ENCODE measurements around the gene KCNJ10. TPM values are rescaled to one million over a fixed set of nuclear protein-coding genes. Genes with fewer than 3 reads are reported as not detected.

Gene KCNJ10
- total and polyA plus RNA-seq, 2 of the 13 experiments (the other 11 are each of a cell fraction or from before 2014, with no cell fraction given), result 4.4 to 10.3 TPM

DNA sequence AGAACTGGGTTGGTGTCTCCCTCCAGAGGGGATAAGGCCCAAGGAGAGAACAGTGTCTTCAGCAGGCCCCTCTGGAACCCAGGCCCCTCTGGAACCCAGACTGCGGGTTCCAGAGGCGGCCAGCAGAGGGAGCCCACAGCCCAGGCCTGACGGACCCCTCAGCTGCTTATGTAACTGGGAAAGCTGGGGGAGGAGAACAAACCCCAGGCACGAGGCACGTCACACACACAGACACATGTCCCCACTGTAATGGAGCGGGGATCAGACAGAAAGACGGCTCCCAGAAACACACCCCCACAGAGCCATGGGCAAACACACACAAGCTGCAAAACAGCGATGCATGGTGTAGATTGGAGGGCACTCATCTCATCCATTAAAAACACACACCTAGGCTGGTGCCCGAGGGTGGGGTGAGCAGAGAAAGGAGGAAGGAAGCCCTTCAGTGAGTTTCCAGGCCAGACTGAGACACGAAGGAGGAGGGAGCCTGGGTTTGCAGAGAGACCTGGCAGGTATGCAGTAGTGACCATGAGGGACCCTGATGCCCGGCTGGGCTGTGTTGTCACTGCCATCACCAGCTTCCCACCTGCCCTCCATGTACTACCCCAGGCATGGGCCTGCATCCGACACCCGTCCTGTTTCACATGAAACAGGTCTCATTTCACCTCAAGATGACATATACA, 31.2 kb upstream of the KCNJ10 start (continued):
- TF ChIP-seq JUN (CRISPR knock-in tag; IDR thresholded peaks at IDR 0.05) (no peak), AHR (CRISPR knock-in tag; IDR thresholded peaks at IDR 0.05) (no peak), ZNF598 (CRISPR knock-in tag; IDR thresholded peaks at IDR 0.05; ENCODE audit: borderline replicate concordance) (0 out of 2 replicates have a peak, but pooled peaks have one; percentile 13), GATAD2A (CRISPR knock-in tag; IDR thresholded peaks at IDR 0.05) (peak; percentile 64), NR3C1 (CRISPR knock-in tag; IDR thresholded peaks at IDR 0.05) (no peak), ZFP90 (CRISPR knock-in tag; IDR thresholded peaks at IDR 0.05; ENCODE audit: borderline replicate concordance) (peak; percentile 52; the same call in 1 of the 2 replicates), ZKSCAN5 (CRISPR knock-in tag; IDR thresholded peaks at IDR 0.05) (no peak), NR2F1 (CRISPR knock-in tag; IDR thresholded peaks at IDR 0.05) (no peak), TBP (CRISPR knock-in tag; IDR thresholded peaks at IDR 0.05) (no peak), SALL2 (CRISPR knock-in tag; IDR thresholded peaks at IDR 0.05) (peak; percentile 79), SAFB2 (CRISPR knock-in tag; IDR thresholded peaks at IDR 0.05; ENCODE audit: borderline replicate concordance, low read depth) (no peak), ZNF30 (CRISPR knock-in tag; IDR thresholded peaks at IDR 0.05) (no peak), ZNF563 (CRISPR knock-in tag; IDR thresholded peaks at IDR 0.05) (no peak; the same call in 1 of the 2 replicates), ZNF850 (CRISPR knock-in tag; conservative IDR thresholded peaks at IDR 0.05) (no peak), ZNF552 (CRISPR knock-in tag; IDR thresholded peaks at IDR 0.05; ENCODE audit: borderline replicate concordance) (no peak), ZNF501 (CRISPR knock-in tag; IDR thresholded peaks at IDR 0.05) (peak; percentile 83), MZF1 (CRISPR knock-in tag; IDR thresholded peaks at IDR 0.05; ENCODE audit: borderline replicate concordance) (no peak), RORA (CRISPR knock-in tag; IDR thresholded peaks at IDR 0.05) (no peak), ZNF572 (CRISPR knock-in tag; IDR thresholded peaks at IDR 0.05) (no peak), SMAD9 (CRISPR knock-in tag; IDR thresholded peaks at IDR 0.05) (no peak), ZNF724P (CRISPR knock-in tag; IDR thresholded peaks at IDR 0.05; ENCODE audit: borderline replicate concordance) (peak; percentile 71; the same call in 1 of the 2 replicates), NCOR1 (IDR thresholded peaks at IDR 0.05; ENCODE audit: borderline replicate concordance, low read length) (no peak), NONO (IDR thresholded peaks at IDR 0.05) (no peak), NONO (CRISPR knock-in tag; conservative IDR thresholded peaks at IDR 0.05) (0 out of 2 replicates have a peak, but pooled peaks have one; percentile 39)
- TF ChIP-seq, protein P1, sequence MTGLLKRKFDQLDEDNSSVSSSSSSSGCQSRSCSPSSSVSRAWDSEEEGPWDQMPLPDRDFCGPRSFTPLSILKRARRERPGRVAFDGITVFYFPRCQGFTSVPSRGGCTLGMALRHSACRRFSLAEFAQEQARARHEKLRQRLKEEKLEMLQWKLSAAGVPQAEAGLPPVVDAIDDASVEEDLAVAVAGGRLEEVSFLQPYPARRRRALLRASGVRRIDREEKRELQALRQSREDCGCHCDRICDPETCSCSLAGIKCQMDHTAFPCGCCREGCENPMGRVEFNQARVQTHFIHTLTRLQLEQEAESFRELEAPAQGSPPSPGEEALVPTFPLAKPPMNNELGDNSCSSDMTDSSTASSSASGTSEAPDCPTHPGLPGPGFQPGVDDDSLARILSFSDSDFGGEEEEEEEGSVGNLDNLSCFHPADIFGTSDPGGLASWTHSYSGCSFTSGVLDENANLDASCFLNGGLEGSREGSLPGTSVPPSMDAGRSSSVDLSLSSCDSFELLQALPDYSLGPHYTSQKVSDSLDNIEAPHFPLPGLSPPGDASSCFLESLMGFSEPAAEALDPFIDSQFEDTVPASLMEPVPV (CRISPR knock-in tag; IDR thresholded peaks at IDR 0.05), result no peak
- TF ChIP-seq, protein P2, sequence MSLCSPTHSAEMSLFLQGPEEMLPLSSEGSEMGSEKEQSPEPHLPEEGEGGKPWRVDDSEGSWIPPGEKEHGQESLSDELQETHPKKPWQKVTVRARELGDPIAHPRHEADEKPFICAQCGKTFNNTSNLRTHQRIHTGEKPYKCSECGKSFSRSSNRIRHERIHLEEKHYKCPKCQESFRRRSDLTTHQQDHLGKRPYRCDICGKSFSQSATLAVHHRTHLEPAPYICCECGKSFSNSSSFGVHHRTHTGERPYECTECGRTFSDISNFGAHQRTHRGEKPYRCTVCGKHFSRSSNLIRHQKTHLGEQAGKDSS (CRISPR knock-in tag; IDR thresholded peaks at IDR 0.05; ENCODE audit: borderline replicate concordance, low read depth), result no peak
- TF ChIP-seq, protein P3, sequence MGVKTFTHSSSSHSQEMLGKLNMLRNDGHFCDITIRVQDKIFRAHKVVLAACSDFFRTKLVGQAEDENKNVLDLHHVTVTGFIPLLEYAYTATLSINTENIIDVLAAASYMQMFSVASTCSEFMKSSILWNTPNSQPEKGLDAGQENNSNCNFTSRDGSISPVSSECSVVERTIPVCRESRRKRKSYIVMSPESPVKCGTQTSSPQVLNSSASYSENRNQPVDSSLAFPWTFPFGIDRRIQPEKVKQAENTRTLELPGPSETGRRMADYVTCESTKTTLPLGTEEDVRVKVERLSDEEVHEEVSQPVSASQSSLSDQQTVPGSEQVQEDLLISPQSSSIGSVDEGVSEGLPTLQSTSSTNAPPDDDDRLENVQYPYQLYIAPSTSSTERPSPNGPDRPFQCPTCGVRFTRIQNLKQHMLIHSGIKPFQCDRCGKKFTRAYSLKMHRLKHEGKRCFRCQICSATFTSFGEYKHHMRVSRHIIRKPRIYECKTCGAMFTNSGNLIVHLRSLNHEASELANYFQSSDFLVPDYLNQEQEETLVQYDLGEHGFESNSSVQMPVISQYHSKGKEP (CRISPR knock-in tag; IDR thresholded peaks at IDR 0.05), result no peak
- TF ChIP-seq, protein P4, sequence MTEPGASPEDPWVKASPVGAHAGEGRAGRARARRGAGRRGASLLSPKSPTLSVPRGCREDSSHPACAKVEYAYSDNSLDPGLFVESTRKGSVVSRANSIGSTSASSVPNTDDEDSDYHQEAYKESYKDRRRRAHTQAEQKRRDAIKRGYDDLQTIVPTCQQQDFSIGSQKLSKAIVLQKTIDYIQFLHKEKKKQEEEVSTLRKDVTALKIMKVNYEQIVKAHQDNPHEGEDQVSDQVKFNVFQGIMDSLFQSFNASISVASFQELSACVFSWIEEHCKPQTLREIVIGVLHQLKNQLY (CRISPR knock-in tag; IDR thresholded peaks at IDR 0.05), result peak; percentile 54; the same call in 1 of the 2 replicates

Measured in HepG2 (cell line).